AG04450 (cell line): ENCODE results near the gene MAN1C1. TPM values are rescaled to one million over a fixed set of nuclear protein-coding genes. Genes with fewer than 3 reads are reported as not detected.

Experiments
- CTCF ChIA-PET: fragments of 300-600, 350-600 bp; formaldehyde crosslinking; extraction: SDS; loops from one replicate; lab custom pipeline; 2022; ENCODE audit warnings: antibody characterized with exemption, inconsistent platforms; lab: Charles Lee
- POLR2A ChIA-PET: fragments of 350-600 bp; formaldehyde crosslinking; extraction: SDS; loops from one replicate; lab custom pipeline; 2021; ENCODE audit warnings: antibody characterized with exemption, inconsistent platforms; lab: Yijun Ruan, JAX
- DNase-seq: peaks from one replicate; pipeline ENCODE4 v3.0.0-alpha.2; 2011; ENCODE audit warnings: low read depth, low spot score
- H3K27ac ChIP-seq: one replicate; pipeline ENCODE4 v1.5.1; 2012; ENCODE audit warnings: low read depth, low read length, control low read depth
- H3K27me3 ChIP-seq: one replicate; pipeline ENCODE4 v1.6.0; 2012; ENCODE audit warnings: low read length; ENCODE audit not compliant: control insufficient read depth, insufficient read depth
- H3K4me3 ChIP-seq: 2 replicates; pipeline ENCODE4 v1.5.1; 2011; ENCODE audit warnings: mild to moderate bottlenecking, low read depth, low read length, control low read depth
- H3K9me3 ChIP-seq: 2 replicates; pipeline ENCODE4 v1.5.1; 2012; ENCODE audit warnings: low read length; ENCODE audit not compliant: control insufficient read depth, insufficient read depth
- CTCF ChIP-seq: IDR thresholded peaks from 2 replicates; pipeline ENCODE4 v1.5.1; 2011; ENCODE audit warnings: low read depth, low read length, control low read depth, inconsistent platforms
- polyA plus RNA-seq: library from polyadenylated mRNA; depleted of rRNA; stranded (reverse); fragments of >200 nt; gene quantifications from 2 replicates; pipeline ENCODE4 v1.2.3, GENCODE V29; 2011

The MAN1C1 gene
- polyA plus RNA-seq, 1 experiment, result 16.9 TPM

- ChIA-PET POLR2A (no interaction called here), CTCF (interaction anchor here (0.6 kb wide), 1 partner anchor 34 kb away, joined by 8 read pairs; no protein-coding TSS in a partner anchor)
- TF ChIP-seq CTCF, result no peak
- no peak overlapping the region for H3K4me3 ChIP-seq
- no peak for DNase-seq
- no peaks in the 10 kb centered on the region for H3K9me3 ChIP-seq
- H3K27me3 ChIP-seq, result peaks cover 21% of the 10 kb centered on the region
- H3K27ac ChIP-seq, result no peak overlapping the region
Observed at GRCh38 chr1:25645637-25646400, 29.2 kb downstream of the MAN1C1 start.

GRCh38 chr1:25647106-25647505 lies 30.5 kb downstream of the MAN1C1 start:
- CTCF ChIA-PET, result no interaction called here
- POLR2A ChIA-PET, result no interaction called here
- TF ChIP-seq CTCF, result no peak
- DNase-seq, result no peak
- no peaks in the 10 kb centered on the region for H3K9me3 ChIP-seq
- no peak overlapping the region for H3K4me3 ChIP-seq
- no peak overlapping the region for H3K27ac ChIP-seq
- H3K27me3 ChIP-seq, result peaks cover 17% of the 10 kb centered on the region

- no peak for DNase-seq
- POLR2A ChIA-PET, result no interaction called here
- H3K9me3 ChIP-seq, result no peaks in the 10 kb centered on the region
- H3K27ac ChIP-seq, result no peak overlapping the region
- peaks cover 17% of the 10 kb centered on the region for H3K27me3 ChIP-seq
- no peak for TF ChIP-seq CTCF
- CTCF ChIA-PET, result no interaction called here
- no peak overlapping the region for H3K4me3 ChIP-seq
Observed at GRCh38 chr1:25647863-25648262, 31.3 kb downstream of the MAN1C1 start.

GRCh38 chr1:25648681-25649440 lies 32.3 kb downstream of the MAN1C1 start:
- Histone ChIP-seq H3K4me3 (no peak overlapping the region), H3K27ac (no peak overlapping the region), H3K9me3 (no peaks in the 10 kb centered on the region), H3K27me3 (peaks cover 17% of the 10 kb centered on the region)
- no peak for TF ChIP-seq CTCF
- ChIA-PET POLR2A (no interaction called here), CTCF (no interaction called here)
- no peak for DNase-seq
